ENCODE results near the gene ZDHHC18.

- no peak for TF ChIP-seq CTCF (conservative IDR thresholded peaks at IDR 0.05 in 1 of 2, IDR thresholded peaks at IDR 0.05 in 1 of 2; ENCODE audit: extremely low read depth in 1 of 2, insufficient read depth in 1 of 2, low read depth in 1 of 2, low read length in 2 of 2)
- TF ChIP-seq EZH2 (IDR thresholded peaks at IDR 0.05; ENCODE audit: borderline replicate concordance, low read length) = no peak
Measured at GRCh38 chr1:26789931-26790330, 36.6 kb upstream of the ZDHHC18 start.
